K562 (cell line): Measurements from ENCODE around the gene RAB24. TPM values are rescaled to one million over a fixed set of nuclear protein-coding genes. Genes with fewer than 3 reads are reported as not detected.

ENCODE experiments used
- ARID1B ChIP-seq: fragments of 450-650 bp; IDR thresholded peaks from 2 replicates; pipeline ENCODE4 v1.6.1; 2016; ENCODE audit warnings: antibody characterized with exemption, mild to moderate bottlenecking, inconsistent platforms
- ARNT ChIP-seq, 2 experiments: fragments of 450-650 bp; IDR thresholded peaks; 2 replicates each; pipeline ENCODE4 v1.6.1; 2016; ENCODE audit warnings: mild to moderate bottlenecking in 1 of 2
- ERF ChIP-seq: fragments of 450-650 bp; formaldehyde crosslinking; IDR thresholded peaks from 2 replicates; pipeline ENCODE4 v1.4.0; 2020; ENCODE audit warnings: mild to moderate bottlenecking, mixed read lengths
- ETV1 ChIP-seq: fragments of 450-650 bp; conservative IDR thresholded peaks from 2 replicates; pipeline ENCODE4 v1.6.1; 2016; ENCODE audit warnings: missing genetic modification characterization, control low read depth, low read depth, missing compliant biosample characterization
- FOXK2 ChIP-seq, 2 experiments: fragments of 450-650 bp; IDR thresholded peaks in 1 of 2; conservative IDR thresholded peaks in 1 of 2; 2 replicates each; pipeline ENCODE4 v1.6.1; 2016; ENCODE audit warnings: low read depth in 2 of 2, mild to moderate bottlenecking in 1 of 2
- HDAC2 ChIP-seq: fragments of 450-650 bp; IDR thresholded peaks from 2 replicates; pipeline ENCODE4 v1.6.1; 2016; ENCODE audit warnings: mild to moderate bottlenecking
- JUND ChIP-seq, 2 experiments: IDR thresholded peaks; 2 replicates in 1 of 2; 3 replicates in 1 of 2; pipeline ENCODE4 v1.6.1; 2011; ENCODE audit warnings: borderline replicate concordance in 2 of 2, low read depth in 2 of 2, low read length in 2 of 2, improper control_type of control experiment in 1 of 2, missing biosample characterization in 1 of 2, missing genetic modification characterization in 1 of 2, missing genetic modification reagents in 1 of 2
- KAT2B ChIP-seq: IDR thresholded peaks from one replicate; pipeline ENCODE4 v1.6.1; 2012; ENCODE audit warnings: low read depth, mild to moderate bottlenecking, control low read depth, inconsistent platforms, low read length, moderate library complexity
- MYNN ChIP-seq, 2 experiments: sonication (generic); formaldehyde crosslinking in 1 of 2; IDR thresholded peaks; 2 replicates each; pipeline versions ENCODE4 v1.5.0 to v1.6.1; 2016 to 2020; ENCODE audit warnings: antibody characterized with exemption in 1 of 2, missing genetic modification reagents in 1 of 2
- NEUROD1 ChIP-seq: fragments of 150-350 bp; IDR thresholded peaks from 2 replicates; pipeline ENCODE4 v1.6.1; 2014; ENCODE audit warnings: borderline replicate concordance, low read length, low read depth; ENCODE audit not compliant: partially characterized antibody
- NR3C1 ChIP-seq: sonication (generic); formaldehyde crosslinking; IDR thresholded peaks from 2 replicates; pipeline ENCODE4 v1.8.1; 2022; ENCODE audit warnings: missing genetic modification reagents
- POLR2G ChIP-seq: fragments of 200-400 bp; formaldehyde crosslinking; IDR thresholded peaks from 2 replicates; pipeline ENCODE4 v1.6.1; 2017; ENCODE audit warnings: low read depth, mild to moderate bottlenecking, antibody characterized with exemption, low read length, moderate library complexity
- RFX5 ChIP-seq: IDR thresholded peaks from 2 replicates; pipeline ENCODE4 v1.6.1; 2011; ENCODE audit warnings: low read depth, mild to moderate bottlenecking, improper control_type of control experiment, low read length
- SAFB ChIP-seq: fragments of 200-400 bp; formaldehyde crosslinking; IDR thresholded peaks from 2 replicates; pipeline ENCODE4 v1.6.1; 2017; ENCODE audit warnings: low read depth, low read length, borderline replicate concordance
- SP2 ChIP-seq: IDR thresholded peaks from 2 replicates; pipeline ENCODE4 v1.6.1; 2011; ENCODE audit warnings: mild to moderate bottlenecking, low read depth, low read length, moderate library complexity; ENCODE audit not compliant: poor library complexity, severe bottlenecking; ENCODE audit errors: extremely low read depth
- SUPT5H ChIP-seq: fragments of 450-650 bp; IDR thresholded peaks from 2 replicates; pipeline ENCODE4 v1.6.1; 2016
- ZBTB7A ChIP-seq: IDR thresholded peaks from 2 replicates; pipeline ENCODE4 v1.6.1; 2011; ENCODE audit warnings: low read depth, mild to moderate bottlenecking, low read length, moderate library complexity, borderline replicate concordance; ENCODE audit not compliant: control insufficient read depth
- ZNF146 ChIP-seq: IDR thresholded peaks from one replicate; pipeline ENCODE4 v1.6.1; 2018; ENCODE audit warnings: missing compliant biosample characterization; ENCODE audit not compliant: unreplicated experiment
- ZNF316 ChIP-seq: fragments of 450-650 bp; IDR thresholded peaks from 2 replicates; pipeline ENCODE4 v1.6.1; 2016
- polyA plus RNA-seq, 8 experiments: library from polyadenylated mRNA; depleted of rRNA in 4 of 8; stranded (reverse) in 5 of 8; unstranded in 3 of 8; fragments of >200 nt; fragmentation: Nextera tagmentation in 2 of 8; fragmentation: Illumina TruSeq in 1 of 8; extraction: Ambion mirVana in 2 of 8; extraction: Trizol in 1 of 8; gene quantifications; 2 replicates each; pipeline versions ENCODE4 v1.2.1 to v1.2.3, GENCODE V29; 2011 to 2014; ENCODE audit warnings: inconsistent platforms in 1 of 8, missing spikeins in 1 of 8
- total RNA-seq, 7 experiments: library from RNA; depleted of rRNA in 6 of 7; stranded (reverse); fragments of >200 nt in 6 of 7; fragmentation: Illumina TruSeq in 2 of 7; extraction: Trizol in 2 of 7; gene quantifications; 2 replicates each; pipeline versions ENCODE4 v1.2.1 to v1.2.3, GENCODE V29; 2011 to 2021; ENCODE audit warnings: low replicate concordance in 1 of 7
- TF ChIP-seq, protein P1 (sequence below), 2 experiments: fragments of 450-650 bp in 1 of 2; sonication (generic) in 1 of 2; formaldehyde crosslinking; conservative IDR thresholded peaks; 2 replicates each; pipeline versions ENCODE4 v1.4.0 to v1.8.1; 2020 to 2022; ENCODE audit warnings: mild to moderate bottlenecking in 1 of 2, missing genetic modification reagents in 1 of 2
- TF ChIP-seq, protein P2 (sequence below): fragments of 450-650 bp; IDR thresholded peaks from 2 replicates; pipeline ENCODE4 v1.6.1; 2016
- TF ChIP-seq, protein P3 (sequence below): fragments of 250-450 bp; sonication (Bioruptor Pico); IDR thresholded peaks from 2 replicates; pipeline ENCODE4 v1.8.0; 2021; ENCODE audit warnings: moderate library complexity, mild to moderate bottlenecking, inconsistent platforms

Gene RAB24
- total and polyA plus RNA-seq, 9 of the 15 experiments (the other 6 are each of a cell fraction or from before 2014, with no cell fraction given), result 13.9 to 107 (median 34.8) TPM

DNA sequence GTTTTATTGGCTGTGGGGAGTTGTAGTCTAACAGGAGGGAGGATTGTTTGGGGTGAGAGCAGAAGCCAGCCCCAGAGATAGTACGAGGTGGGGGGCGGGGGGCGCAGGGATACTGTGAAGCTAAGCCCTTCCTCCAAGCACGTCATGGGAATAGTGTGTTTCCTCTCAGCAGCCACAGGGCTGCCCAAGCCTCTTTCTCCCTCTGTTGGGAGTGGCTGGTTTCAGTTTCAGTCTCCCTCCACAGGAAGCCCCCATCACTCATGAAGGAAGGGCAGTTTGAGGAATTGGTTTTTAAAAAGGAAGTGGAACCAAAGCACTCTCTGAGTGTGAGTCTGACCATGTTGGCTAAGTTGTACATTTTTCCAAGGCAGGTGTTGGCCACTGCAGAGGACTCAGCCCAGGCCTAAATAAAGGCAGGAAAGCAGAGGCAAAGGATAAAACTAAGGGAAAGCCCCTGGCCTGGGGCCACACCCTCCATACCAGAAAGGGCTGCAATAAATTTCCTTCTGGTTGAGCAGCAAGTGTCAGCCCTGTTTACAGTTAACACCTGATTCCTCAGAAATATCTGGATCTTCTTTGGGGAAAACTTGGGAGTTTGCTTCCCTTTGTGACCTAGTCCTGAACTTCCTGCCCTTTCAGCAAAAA lies 3.2 kb downstream of the RAB24 start (continued):
- TF ChIP-seq, protein P1, sequence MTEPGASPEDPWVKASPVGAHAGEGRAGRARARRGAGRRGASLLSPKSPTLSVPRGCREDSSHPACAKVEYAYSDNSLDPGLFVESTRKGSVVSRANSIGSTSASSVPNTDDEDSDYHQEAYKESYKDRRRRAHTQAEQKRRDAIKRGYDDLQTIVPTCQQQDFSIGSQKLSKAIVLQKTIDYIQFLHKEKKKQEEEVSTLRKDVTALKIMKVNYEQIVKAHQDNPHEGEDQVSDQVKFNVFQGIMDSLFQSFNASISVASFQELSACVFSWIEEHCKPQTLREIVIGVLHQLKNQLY (CRISPR knock-in tag; conservative IDR thresholded peaks at IDR 0.05), result no peak
- TF ChIP-seq POLR2G (no peak), KAT2B (no peak), NR3C1 (CRISPR knock-in tag) (no peak), RFX5 (no peak), ZNF146 (CRISPR knock-in tag) (no peak), MYNN (IDR thresholded peaks at IDR 0.05) (no peak), MYNN (CRISPR knock-in tag; IDR thresholded peaks at IDR 0.05) (no peak), NEUROD1 (no peak), HDAC2 (no peak), SP2 (no peak), JUND (IDR thresholded peaks at IDR 0.05; ENCODE audit: borderline replicate concordance, low read depth, low read length) (peak; percentile 37), JUND (tag; IDR thresholded peaks at IDR 0.05; ENCODE audit: borderline replicate concordance, low read depth, low read length) (no peak), SAFB (no peak), ERF (CRISPR knock-in tag) (no peak), FOXK2 (conservative IDR thresholded peaks at IDR 0.05 in 1 of 2, IDR thresholded peaks at IDR 0.05 in 1 of 2; ENCODE audit: low read depth in 2 of 2) (peak in 1 of 2 experiments; percentile 23; a peak in 1 of 4 replicates), ARNT (IDR thresholded peaks at IDR 0.05) (no peak), SUPT5H (0 out of 2 replicates have a peak, but pooled peaks have one; percentile 15), ZBTB7A (peak; percentile 94), ZNF316 (no peak), ARID1B (peak; percentile 10; the same call in 1 of the 2 replicates), ETV1 (tag) (0 out of 2 replicates have a peak, but pooled peaks have one; percentile 43)
- TF ChIP-seq, protein P2, sequence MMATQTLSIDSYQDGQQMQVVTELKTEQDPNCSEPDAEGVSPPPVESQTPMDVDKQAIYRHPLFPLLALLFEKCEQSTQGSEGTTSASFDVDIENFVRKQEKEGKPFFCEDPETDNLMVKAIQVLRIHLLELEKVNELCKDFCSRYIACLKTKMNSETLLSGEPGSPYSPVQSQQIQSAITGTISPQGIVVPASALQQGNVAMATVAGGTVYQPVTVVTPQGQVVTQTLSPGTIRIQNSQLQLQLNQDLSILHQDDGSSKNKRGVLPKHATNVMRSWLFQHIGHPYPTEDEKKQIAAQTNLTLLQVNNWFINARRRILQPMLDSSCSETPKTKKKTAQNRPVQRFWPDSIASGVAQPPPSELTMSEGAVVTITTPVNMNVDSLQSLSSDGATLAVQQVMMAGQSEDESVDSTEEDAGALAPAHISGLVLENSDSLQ, result peak; percentile 88
- TF ChIP-seq, protein P3, sequence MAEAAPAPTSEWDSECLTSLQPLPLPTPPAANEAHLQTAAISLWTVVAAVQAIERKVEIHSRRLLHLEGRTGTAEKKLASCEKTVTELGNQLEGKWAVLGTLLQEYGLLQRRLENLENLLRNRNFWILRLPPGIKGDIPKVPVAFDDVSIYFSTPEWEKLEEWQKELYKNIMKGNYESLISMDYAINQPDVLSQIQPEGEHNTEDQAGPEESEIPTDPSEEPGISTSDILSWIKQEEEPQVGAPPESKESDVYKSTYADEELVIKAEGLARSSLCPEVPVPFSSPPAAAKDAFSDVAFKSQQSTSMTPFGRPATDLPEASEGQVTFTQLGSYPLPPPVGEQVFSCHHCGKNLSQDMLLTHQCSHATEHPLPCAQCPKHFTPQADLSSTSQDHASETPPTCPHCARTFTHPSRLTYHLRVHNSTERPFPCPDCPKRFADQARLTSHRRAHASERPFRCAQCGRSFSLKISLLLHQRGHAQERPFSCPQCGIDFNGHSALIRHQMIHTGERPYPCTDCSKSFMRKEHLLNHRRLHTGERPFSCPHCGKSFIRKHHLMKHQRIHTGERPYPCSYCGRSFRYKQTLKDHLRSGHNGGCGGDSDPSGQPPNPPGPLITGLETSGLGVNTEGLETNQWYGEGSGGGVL (CRISPR knock-in tag), result no peak
